Stimulated activated CD4-positive, alpha-beta T cell treated with anti-CD3 and anti-CD28 coated beads, Interleukin-4, amount 100 ng/mL, for 48 hours (primary cell): ENCODE data around the gene KIT.

ENCODE experiments used
- DNase-seq, 2 donors: peaks; one replicate each; pipeline ENCODE4 v3.0.0-alpha.2; 2020; ENCODE audit warnings: low read depth in 2 of 2

The KIT gene

GRCh38 chr4:54660591-54660990 lies 2.8 kb downstream of the KIT start:
- DNase-seq, result no peak

- no peak for DNase-seq
Measured at GRCh38 chr4:54661169-54661568, 3.4 kb downstream of the KIT start.

DNA sequence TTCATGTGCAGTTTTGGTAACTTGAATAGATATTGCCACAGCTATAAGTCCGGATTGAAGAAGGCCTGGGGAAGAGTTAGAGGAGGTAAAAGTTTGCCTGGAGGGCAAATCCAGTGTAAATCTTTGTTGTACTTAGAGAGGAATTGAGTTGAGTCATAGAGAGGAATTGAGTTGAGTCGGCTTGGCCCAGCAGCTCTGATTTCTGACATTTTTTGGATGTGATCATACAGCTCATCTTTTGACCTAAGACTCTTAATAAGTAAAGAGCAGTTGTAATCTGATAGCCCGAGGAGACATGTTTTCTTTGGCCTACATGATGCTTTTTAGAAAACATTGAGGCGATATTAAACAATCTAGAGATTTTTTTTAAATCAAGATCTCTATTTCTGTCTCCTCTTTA lies 3.9 kb downstream of the KIT start:
- no peak for DNase-seq

- no peak for DNase-seq
Measured at GRCh38 chr4:54662123-54662522, 4.4 kb downstream of the KIT start.

- DNase-seq, result no peak
Measured at GRCh38 chr4:54662901-54663585, 5.3 kb downstream of the KIT start.

- DNase-seq, result no peak
Measured at GRCh38 chr4:54664400-54664799, 6.6 kb downstream of the KIT start.

GRCh38 chr4:54668014-54668611 lies 10.4 kb downstream of the KIT start:
- no peak for DNase-seq

- no peak for DNase-seq
Measured at GRCh38 chr4:54669831-54670230, 12.1 kb downstream of the KIT start.

GRCh38 chr4:54675721-54676461 lies 18.1 kb downstream of the KIT start:
- DNase-seq, result no peak

DNA sequence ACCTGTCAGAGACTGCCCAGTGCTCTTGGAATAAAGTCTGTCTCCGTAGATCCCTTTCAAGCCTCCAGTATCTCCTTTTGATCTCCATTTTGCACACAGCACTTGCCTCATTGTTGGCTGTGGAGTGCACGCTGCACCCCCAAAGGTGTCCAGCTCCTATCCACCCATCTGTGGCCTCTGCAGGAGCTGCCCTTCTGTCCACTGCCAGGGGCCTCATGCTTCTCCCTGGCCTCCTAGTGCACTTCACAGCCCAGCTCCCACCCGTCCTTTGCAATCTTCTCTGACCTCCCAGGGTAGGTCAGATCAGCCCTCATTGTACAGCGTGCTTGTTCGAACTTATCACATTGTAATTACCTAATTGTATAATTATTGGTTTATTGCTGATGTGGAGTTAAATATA lies 18.9 kb downstream of the KIT start:
- DNase-seq, result no peak

- no peak for DNase-seq
Measured at GRCh38 chr4:54677416-54677815, 19.7 kb downstream of the KIT start.

- no peak for DNase-seq
Measured at GRCh38 chr4:54677853-54678650, 20.3 kb downstream of the KIT start.

GRCh38 chr4:54678826-54679225 lies 21.1 kb downstream of the KIT start:
- DNase-seq, result no peak

DNA sequence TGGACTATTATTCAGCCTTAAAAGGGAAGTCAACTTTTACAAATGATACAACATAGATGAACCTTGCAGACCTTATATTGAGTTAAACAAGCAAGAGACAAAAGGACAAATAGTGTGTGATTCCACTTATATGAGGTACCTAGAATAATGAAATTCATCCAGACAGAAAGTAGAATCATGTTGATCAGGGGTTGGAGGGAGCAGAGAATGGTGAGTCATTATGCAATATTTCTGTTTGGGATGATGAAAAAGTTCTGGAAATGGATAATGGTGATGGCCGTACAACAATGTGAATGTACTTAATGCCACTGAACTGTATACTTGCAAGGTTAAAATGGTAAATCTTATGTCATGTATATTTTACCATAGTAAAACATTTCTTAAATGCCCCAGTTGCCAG lies 22.1 kb downstream of the KIT start:
- no peak for DNase-seq

DNA sequence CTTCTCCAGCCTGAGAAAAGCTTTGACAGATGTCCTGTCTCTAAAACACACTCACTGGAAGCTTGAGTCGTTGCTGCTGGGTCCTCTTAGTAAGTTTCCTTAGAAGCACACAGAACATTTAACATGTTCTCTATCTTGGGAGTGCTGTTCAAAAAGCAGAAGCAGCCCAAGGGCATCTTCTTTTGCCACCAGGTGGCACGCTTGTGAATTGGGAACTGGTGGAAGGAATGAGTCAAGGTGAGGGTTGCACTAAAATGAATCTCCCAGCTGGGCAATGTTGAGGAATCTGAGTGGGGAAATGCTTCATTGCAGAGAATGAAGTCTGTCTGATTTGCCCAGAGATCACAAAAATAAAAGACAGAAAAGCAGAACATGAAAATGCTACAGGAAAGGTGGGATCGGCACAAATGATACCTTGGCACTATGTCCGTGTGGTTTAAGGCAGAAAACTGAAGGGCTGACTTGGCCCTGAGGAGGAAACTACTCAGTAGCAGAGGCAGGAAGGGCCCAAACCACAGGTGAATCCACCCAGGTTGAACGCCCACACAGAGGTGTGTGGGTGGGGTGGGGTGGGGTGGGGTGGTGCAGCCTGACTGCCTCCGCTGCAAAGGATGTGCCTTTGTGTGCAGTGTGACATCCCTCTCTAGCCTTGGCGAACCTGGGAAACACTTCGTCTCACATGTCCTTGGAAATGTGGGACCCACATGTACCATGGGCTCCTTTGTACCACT lies 26.0 kb downstream of the KIT start:
- DNase-seq, result peak; percentile 30

GRCh38 chr4:54685810-54686209 lies 28.1 kb downstream of the KIT start:
- DNase-seq, result no peak

DNA sequence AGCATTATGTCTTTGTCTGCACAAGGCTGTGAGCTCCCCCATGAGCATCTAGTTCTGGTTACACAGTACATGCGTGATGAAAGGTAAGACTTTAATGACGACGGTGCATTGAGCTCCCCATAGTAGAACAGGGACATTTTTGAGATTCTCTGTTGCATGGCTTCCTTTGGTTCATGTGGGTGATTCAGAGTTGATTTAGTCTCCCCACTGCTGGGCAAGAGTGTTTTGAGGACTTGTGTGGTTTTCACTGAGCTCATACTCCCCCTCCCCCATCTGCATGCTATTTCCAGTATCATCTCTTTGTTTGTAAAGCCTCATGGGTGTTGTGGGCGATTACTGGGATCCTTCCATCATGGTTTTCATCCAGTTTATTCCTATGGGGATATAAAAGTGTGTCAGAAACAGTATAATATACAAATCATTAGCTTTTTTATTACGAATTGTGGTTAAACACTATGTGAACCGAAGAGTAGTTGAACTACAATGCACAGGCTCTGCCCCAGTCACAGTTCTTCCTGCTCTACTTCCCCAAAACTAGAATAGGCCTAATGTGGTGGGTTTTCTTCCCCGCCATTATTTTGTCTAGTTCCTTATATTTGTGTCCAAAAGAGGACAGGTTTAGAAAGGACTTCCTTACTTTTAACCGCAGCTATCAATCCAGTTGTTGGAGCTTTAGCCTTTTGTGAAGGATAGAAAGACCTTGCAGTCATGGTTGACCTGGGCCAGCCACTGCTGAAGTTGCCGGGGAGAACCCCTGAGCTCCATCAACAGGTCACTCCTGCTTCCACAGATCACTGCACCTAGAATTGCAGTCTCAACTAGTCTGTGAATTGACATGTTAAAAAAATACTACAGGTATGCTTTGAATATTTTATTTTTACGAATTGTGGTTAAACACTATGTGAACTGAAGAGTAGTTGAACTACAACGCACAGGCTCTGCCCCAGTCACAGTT lies 30.4 kb downstream of the KIT start:
- no peak for DNase-seq

DNA sequence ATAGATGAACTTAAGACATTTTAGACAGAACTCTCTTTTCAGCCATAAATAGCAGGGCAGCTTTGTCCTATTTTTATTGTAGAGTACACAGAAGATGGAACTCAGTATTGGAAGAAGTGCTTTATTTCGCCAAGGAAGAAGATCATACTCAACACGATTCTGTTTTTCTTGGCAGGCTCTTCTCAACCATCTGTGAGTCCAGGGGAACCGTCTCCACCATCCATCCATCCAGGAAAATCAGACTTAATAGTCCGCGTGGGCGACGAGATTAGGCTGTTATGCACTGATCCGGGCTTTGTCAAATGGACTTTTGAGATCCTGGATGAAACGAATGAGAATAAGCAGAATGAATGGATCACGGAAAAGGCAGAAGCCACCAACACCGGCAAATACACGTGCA lies 37.6 kb downstream of the KIT start:
- DNase-seq, result no peak

GRCh38 chr4:54695788-54696187 lies 38.0 kb downstream of the KIT start:
- DNase-seq, result no peak

DNA sequence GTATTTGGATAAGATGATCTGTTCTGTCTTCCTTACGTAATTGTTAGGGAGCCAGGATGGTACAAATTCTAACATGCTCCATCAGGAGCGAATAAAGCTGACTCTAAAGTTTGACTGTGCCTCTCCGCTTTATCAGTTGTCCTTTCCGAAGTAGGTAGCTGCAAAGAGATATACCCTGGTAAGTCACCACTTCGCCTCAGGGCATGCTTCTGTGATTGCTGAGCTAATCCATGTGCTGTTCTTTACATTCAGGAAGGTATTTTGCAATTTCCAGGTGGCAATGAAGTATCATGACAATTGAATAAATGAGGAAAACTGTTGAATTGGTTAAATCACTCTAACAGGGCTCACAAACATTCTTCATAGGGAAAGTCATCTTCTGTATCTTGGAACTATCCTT lies 38.9 kb downstream of the KIT start:
- DNase-seq, result no peak

- DNase-seq, result no peak
Measured at GRCh38 chr4:54700986-54701385, 43.2 kb downstream of the KIT start.
